Mammary microvascular endothelial cell (primary cell): ENCODE measurements around the gene SNAPIN. TPM values are rescaled to one million over a fixed set of nuclear protein-coding genes. Genes with fewer than 3 reads are reported as not detected.

Source experiments
- total RNA-seq: library from RNA; depleted of rRNA; stranded (reverse); fragments of >200 nt; gene quantifications from 2 replicates; pipeline ENCODE4 v1.2.3, GENCODE V29; 2015

SNAPIN gene, protein sequence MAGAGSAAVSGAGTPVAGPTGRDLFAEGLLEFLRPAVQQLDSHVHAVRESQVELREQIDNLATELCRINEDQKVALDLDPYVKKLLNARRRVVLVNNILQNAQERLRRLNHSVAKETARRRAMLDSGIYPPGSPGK
- total RNA-seq: 57.5 and 62.2 TPM in 2 replicates

DNA sequence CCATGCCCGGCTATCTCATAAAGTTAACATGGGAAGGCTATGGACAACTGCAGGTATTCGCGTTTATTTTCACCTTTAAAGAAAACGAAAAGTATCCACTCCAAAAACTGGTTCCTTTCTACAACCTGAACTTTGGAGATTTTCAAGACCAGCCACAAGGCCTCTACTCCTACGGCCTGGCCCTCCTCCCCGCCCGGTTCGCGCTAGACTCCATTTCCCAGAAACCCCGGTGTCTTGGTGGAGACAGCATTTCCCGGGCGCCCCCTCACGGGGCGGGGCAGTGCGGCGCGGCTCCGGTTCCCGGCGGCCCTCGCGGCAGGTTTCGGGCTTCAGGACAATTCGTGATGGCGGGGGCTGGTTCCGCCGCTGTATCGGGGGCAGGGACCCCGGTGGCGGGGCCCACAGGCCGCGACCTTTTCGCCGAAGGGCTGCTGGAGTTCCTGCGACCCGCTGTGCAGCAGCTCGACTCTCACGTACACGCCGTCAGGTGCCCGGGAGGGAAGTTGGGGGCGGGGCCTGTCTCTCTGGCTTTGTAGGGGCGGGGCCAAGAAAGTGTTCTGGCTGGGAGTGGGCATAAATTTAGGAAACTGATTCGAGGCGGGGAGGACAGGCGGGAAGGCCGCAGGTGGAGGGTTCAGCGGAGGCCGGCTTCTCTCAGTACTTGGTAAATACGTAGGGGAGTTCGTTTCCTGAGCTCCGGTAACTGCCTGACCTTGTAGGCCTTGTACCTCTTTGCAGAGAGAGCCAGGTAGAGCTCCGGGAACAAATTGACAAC lies at the start of gene SNAPIN:
SNAPIN (plus strand) TSS at position 304 of the 775 bp plus-strand sequence; CDS start at position 345, 41 bp downstream.

DNA sequence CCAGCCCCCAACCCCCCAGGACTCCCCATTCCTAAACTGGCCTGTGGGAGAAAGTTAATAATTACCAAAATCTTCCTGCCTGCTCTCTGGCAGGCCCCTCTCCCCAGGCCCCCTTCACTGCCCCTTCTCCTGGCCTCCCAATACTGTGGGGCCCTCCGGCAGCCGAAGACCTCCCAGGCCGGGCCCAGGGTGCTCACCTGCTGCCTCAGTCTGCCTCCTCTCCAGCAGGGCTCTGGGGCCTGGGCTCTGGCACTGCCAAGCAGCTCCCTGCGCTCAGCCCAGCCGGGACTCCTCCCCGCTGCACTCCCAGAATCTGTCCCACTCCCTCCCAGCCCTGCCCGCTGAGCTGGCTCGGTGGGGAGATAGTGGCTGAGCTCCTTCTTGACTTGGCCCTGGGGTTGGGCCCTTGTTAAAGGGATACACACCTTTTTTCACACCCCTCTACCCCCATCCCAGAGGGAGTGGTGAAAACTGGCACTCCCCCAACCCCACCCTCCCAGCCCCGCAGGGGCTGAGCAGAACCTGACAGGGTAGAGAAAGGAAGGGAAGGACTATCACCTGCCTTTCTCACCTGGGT lies 45.7 kb upstream of the SNAPIN start, which contains the start of gene S100A16:
S100A16 (minus strand) TSS at position 383 of the 577 bp plus-strand sequence. CDS start 4,986 bp downstream, outside the sequence.

DNA sequence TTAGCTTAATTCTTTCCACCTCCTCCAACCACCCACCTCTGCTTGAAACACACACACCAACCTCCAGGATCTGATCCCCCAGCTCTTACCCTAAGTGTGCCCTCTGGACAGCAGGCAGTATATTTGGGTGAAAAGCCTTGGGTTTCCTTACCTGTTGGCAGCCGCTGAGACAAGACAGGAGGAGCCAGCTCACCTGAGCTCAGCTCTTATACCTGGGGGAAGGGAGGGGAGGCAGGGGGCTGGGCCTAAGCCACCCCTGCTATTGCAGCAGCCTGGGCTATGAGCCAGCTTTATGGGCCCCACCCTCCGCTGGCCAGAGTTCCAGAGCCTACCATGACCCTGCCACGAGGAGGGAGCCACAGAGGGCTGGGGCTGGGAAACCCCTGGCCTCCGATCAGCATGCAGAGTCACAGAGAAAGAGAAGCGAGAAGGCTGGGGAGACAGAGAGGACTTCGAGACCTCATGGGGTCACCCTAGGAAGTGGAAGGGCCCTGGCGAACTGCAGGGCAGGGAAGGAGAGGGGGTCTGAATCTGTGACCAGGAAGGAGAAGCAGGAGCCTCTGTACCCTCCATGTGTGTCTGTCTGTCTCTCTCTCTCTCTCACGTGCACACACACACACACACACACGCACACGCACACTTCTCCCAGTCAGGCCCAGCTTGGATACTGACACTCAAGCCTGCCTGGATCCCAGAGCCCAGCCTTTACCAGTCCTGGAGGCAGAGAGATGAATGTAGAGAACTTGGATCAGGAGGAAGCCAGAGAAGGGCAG lies 42.2 kb upstream of the SNAPIN start, which contains the start of gene S100A14:
S100A14 (minus strand) TSS at position 182 of the 773 bp plus-strand sequence. CDS start 467 bp downstream, outside the sequence.

DNA sequence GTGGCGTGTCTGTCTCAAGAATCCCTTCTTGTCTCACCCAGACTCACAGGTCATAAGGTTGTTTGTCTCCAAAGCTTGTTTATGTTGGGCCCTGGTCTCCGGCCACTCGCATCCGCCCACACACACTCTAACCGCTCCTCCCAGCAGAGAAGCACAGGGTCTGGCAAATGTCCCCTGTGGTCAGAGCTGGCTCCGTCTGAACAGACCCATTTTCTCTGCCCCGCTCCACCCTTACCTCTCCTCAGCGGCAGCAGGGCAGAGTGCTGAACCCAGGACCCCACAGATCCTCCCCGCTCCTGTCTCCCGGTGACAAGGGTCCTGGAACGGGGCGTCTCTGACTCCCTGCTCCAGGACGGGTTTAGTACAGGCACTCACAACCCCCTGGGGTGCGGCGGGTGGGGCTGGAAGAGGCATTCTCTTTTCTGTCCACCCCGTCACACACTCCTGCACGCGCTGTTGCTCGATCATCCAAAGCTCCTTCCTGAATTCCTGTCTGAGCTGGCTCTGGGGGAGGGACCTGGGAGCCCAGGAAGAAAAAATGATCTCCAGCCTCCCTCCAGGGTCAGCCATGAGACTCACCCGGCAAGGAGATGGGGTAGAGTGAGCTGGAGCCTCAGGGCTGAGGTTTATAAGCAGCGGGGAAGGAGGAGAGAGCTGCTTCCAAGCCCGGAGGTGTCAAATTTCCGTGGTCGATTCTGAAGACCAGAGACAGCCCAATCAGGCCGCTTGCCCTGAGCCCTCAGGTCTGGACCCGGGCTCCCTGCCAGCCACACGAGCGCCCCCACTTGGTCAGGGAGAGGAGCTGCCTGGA lies 31.4 kb upstream of the SNAPIN start, which contains the start of gene S100A13:
S100A13 (minus strand) TSS at position 602 of the 811 bp plus-strand sequence. CDS start 1,033 bp downstream, outside the sequence.

DNA sequence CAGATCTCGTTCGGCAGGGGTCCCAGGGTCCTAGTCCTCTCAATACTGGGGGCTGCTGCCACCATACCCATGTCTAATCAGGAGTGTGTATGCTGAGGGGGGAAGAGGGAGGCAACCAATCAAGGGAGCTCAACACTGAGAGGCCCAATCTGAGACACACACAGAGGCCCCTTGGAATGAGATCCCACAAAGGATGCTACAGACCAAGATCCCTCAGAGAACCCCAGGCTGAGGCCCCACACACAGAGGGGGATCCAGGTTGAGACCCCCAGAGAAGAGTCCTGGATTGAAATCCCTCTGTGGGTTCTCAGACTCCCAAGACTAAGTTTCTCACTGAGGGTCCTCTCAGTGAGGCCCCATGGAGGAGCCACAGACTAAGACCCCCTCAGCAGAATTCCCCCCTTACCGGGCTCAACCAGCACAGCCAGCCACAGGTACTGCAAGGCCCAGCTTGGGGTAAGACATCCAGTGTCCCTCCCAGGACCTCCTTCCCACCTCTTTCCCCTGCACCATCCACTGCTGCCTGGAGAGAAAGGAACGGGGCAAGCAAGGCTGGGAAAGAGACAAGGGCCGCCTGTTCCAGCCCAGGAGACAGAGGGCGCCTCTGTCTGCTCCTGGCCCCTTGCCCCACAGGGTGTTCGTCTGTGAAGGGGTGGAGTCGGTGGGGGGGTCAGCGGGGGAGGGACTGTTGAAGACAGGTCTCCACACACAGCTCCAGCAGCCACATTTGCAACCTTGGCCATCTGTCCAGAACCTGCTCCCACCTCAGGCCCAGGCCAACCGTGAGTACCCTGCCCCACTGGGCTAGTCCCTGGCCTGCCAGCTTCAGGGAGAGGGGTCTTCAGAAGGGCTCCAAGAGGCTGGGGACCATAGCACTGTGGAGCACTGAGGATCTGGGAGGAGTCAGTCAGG lies 30.5 kb upstream of the SNAPIN start, which contains the start of gene S100A1:
S100A1 (plus strand) TSS at position 720 of the 912 bp plus-strand sequence. CDS start 2,088 bp downstream, outside the sequence.

DNA sequence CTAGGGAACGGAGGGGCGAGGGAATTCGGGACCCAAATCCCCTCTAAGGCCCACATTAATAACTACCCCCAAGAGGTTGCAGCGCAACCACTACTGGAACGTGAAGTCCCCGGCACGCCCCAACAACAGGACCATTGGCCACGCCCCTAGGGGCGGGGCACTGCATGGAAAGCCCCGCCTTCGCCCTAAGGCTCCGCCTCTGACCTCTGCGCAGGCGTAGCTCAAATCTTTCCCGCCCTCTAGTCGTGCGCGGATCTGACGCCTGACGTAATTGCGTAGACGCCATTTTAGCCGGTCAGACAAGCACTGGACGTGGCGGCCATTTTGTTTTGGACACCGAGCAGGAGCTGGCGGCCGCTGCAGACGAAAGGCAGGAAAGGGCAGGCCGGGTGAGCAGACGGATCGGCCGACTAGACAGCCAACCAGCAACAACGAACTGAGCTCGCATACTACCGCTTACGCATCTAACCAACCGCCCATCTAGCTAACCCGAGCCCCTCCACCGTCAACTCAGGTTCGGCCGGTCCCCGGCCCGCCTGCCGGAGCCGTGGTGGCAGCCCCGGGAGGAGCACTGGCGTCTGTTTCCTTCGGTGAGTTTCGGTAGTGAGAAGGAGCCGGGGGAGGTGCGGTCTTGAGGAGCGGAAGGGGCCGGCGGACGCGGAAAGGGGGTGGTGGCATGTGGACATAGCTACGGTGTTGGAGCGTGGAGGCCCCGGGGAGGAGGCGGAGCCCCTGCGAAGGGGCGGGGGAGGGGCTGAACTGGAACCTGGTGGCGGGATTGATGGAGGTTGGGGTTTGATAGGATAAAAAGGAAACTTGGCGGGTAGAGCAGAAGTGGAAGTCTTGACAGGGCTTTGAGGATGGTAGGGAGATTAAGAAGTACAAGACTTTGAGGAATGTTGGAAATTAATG lies 24.5 kb upstream of the SNAPIN start, which contains the start of gene CHTOP:
CHTOP (plus strand) TSS at position 313 of the 912 bp plus-strand sequence. CDS start 2,523 bp downstream, outside the sequence.

DNA sequence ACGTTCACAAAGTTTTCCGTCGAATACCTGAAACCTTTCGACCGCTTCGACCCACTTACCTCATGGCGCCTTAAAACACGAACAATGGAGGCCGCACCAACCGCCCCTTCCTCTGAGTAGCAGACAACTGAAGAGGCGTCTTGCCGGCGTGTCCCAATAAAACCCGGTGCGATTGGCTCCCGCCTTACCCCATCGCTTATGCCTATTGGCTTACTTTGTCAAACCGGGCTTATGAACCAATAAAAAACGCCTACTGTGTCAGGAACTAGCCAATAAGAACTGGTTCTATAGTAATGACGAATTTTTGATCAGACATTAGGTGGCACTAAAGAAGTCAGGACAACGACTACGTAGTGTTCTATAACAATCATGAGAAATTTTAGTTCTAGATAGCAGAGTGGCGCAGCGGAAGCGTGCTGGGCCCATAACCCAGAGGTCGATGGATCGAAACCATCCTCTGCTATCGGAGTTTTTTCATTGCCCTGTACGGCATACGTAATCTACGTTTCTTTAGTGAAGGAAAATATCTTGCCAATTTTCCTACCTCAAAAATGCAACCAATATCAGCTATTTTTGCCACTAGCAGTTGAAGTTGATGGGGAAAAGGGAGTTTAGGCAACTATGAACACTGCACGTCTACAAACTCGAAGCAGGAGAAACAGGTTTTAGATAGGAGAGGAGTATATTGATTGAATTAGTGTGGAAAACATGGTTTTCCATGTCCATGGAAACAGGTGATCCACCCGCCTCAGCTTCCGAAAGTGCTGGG lies 12.5 kb downstream of the SNAPIN start, which contains the start of gene ILF2:
ILF2 (minus strand) TSS at position 135 of the 769 bp plus-strand sequence; CDS start at position 64, 71 bp downstream.

DNA sequence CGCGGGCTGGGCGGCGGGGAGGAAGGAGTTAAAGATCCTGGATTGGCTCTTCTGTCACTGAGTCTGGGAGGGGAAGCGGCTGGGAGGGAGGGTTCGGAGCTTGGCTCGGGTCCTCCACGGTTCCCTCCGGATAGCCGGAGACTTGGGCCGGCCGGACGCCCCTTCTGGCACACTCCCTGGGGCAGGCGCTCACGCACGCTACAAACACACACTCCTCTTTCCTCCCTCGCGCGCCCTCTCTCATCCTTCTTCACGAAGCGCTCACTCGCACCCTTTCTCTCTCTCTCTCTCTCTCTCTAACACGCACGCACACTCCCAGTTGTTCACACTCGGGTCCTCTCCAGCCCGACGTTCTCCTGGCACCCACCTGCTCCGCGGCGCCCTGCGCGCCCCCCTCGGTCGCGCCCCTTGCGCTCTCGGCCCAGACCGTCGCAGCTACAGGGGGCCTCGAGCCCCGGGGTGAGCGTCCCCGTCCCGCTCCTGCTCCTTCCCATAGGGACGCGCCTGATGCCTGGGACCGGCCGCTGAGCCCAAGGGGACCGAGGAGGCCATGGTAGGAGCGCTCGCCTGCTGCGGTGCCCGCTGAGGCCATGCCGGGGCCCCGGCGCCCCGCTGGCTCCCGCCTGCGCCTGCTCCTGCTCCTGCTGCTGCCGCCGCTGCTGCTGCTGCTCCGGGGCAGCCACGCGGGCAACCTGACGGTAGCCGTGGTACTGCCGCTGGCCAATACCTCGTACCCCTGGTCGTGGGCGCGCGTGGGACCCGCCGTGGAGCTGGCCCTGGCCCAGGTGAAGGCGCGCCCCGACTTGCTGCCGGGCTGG lies 20.2 kb downstream of the SNAPIN start, which contains the start of gene NPR1:
NPR1 (plus strand) TSS at position 170 of the 818 bp plus-strand sequence; CDS start at position 591, 421 bp downstream.

Other genes with a start within 250 kb of the SNAPIN start
- not detected in 2 replicates for gene S100A7A, start 242.2 kb upstream of the SNAPIN start, total RNA-seq
- gene S100A7, start 198.1 kb upstream of the SNAPIN start, total RNA-seq: not detected in 2 replicates
- 908 and 1,133 TPM in 2 replicates for gene S100A6, start 122.7 kb upstream of the SNAPIN start, total RNA-seq
- gene S100A5, start 117.8 kb upstream of the SNAPIN start, total RNA-seq: not detected in 2 replicates
- 2.8 and 5.5 TPM in 2 replicates for gene S100A4, start 112.9 kb upstream of the SNAPIN start, total RNA-seq
- 9.7 and 12.4 TPM in 2 replicates for gene S100A3, start 109.4 kb upstream of the SNAPIN start, total RNA-seq
- gene S100A2, start 92.9 kb upstream of the SNAPIN start, total RNA-seq: 1.5 and 2.0 TPM in 2 replicates
- 728 and 751 TPM in 2 replicates for gene S100A16, start 45.6 kb upstream of the SNAPIN start, total RNA-seq
- gene S100A14, start 42.4 kb upstream of the SNAPIN start, total RNA-seq: not detected in 2 replicates
- 144 and 167 TPM in 2 replicates for gene S100A13, start 31.2 kb upstream of the SNAPIN start, total RNA-seq
- not detected in 2 replicates for gene S100A1, start 30.3 kb upstream of the SNAPIN start, total RNA-seq
- gene CHTOP, start 24.6 kb upstream of the SNAPIN start, total RNA-seq: 37.8 and 48.0 TPM in 2 replicates
- gene ILF2, start 12.3 kb downstream of the SNAPIN start, total RNA-seq: 283 and 310 TPM in 2 replicates
- gene NPR1, start 20.0 kb downstream of the SNAPIN start, total RNA-seq: 14.5 and 15.3 TPM in 2 replicates
- 17.8 and 23.6 TPM in 2 replicates for gene INTS3, start 69.3 kb downstream of the SNAPIN start, total RNA-seq
- gene SLC27A3, start 116.7 kb downstream of the SNAPIN start, total RNA-seq: 15.5 and 18.5 TPM in 2 replicates